Stimulated activated naive B cell treated with anti-CD40 and anti-IgM and Interleukin-4, amounts not matched to agents 10 μg/mL and 1 μg/mL and 100 μg/mL, for 72 hours (primary cell): ENCODE results near the gene CAPG.
A peak's percentile ranks its signal among the peaks of the same experiment; 100 is the strongest.

Source experiments
- ATAC-seq, 2 donors: fragments of 150-1000 bp; cut with Tn5 transposase; replicated peaks; 2 replicates each; pipeline ENCODE4 v1.10.0; 2021; ENCODE audit warnings: moderate library complexity in 1 of 2
- DNase-seq: peaks from one replicate; pipeline ENCODE4 v3.0.0; 2021
- H3K27ac Mint-ChIP-seq: one replicate; pipeline ENCODE4 v1.8.0; 2022; ENCODE audit warnings: mild to moderate bottlenecking, mixed read lengths
- H3K27me3 Mint-ChIP-seq, 2 donors: one replicate each; pipeline ENCODE4 v1.8.0; 2022; ENCODE audit warnings: mixed read lengths in 2 of 2
- H3K36me3 Mint-ChIP-seq, 2 donors: one replicate each; pipeline ENCODE4 v1.8.0; 2022; ENCODE audit warnings: mixed read lengths in 2 of 2, mild to moderate bottlenecking in 1 of 2
- H3K4me1 Mint-ChIP-seq, 2 donors: one replicate each; pipeline ENCODE4 v1.8.0; 2022; ENCODE audit warnings: mixed read lengths in 2 of 2, mild to moderate bottlenecking in 1 of 2
- H3K4me3 Mint-ChIP-seq, 2 donors: one replicate each; pipeline ENCODE4 v1.8.0; 2022; ENCODE audit warnings: mild to moderate bottlenecking in 2 of 2, mixed read lengths in 2 of 2, moderate library complexity in 1 of 2
- H3K9me3 Mint-ChIP-seq, 2 donors: one replicate each; pipeline ENCODE4 v1.8.0; 2022; ENCODE audit warnings: mixed read lengths in 2 of 2, mild to moderate bottlenecking in 1 of 2

CAPG gene

GRCh38 chr2:85400541-85401463 lies 9.4 kb downstream of the CAPG start:
- Mint-ChIP-seq H3K36me3 (peaks cover 46 to 78% of the 10 kb centered on the region in 2 donors), H3K4me1 (peaks cover 20 to 28% of the 10 kb centered on the region in 2 donors), H3K27me3 (no peaks in the 10 kb centered on the region), H3K27ac (no peak overlapping the region), H3K4me3 (no peak overlapping the region), H3K9me3 (peaks cover 3% of the 10 kb centered on the region in 2 donors)
- DNase-seq (no peak), ATAC-seq (no peak)

- Mint-ChIP-seq H3K4me1 (peaks cover 13 to 23% of the 10 kb centered on the region in 2 donors), H3K4me3 (no peak overlapping the region), H3K27me3 (no peaks in the 10 kb centered on the region), H3K9me3 (peaks cover 3% of the 10 kb centered on the region in 2 donors), H3K27ac (no peak overlapping the region), H3K36me3 (peaks cover 47 to 74% of the 10 kb centered on the region in 2 donors)
- DNase-seq (no peak), ATAC-seq (no peak)
These were observed 10.1 kb downstream of the CAPG start for GRCh38 chr2:85400023-85400422.

DNA sequence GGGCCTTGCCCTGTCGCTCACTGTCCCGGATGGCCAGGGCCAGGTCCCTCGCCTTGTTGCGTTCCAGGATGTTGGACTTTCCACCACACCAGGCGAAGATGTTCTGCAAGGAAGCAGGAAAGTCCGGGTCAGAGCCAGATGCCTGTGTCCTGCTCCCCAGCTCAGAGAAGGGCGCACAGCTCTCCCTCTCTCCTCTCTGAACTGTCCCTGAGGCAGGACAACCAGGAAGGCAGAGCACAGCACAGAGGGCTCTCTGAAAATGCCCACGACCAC lies 11.0 kb downstream of the CAPG start:
- Mint-ChIP-seq H3K9me3 (peaks cover 3% of the 10 kb centered on the region in 2 donors), H3K4me1 (peaks cover 15 to 28% of the 10 kb centered on the region in 2 donors), H3K27me3 (no peaks in the 10 kb centered on the region), H3K4me3 (no peak overlapping the region), H3K36me3 (peaks cover 47 to 76% of the 10 kb centered on the region in 2 donors), H3K27ac (peak overlapping the region; percentile 79)
- ATAC-seq (no peak), DNase-seq (no peak)

DNA sequence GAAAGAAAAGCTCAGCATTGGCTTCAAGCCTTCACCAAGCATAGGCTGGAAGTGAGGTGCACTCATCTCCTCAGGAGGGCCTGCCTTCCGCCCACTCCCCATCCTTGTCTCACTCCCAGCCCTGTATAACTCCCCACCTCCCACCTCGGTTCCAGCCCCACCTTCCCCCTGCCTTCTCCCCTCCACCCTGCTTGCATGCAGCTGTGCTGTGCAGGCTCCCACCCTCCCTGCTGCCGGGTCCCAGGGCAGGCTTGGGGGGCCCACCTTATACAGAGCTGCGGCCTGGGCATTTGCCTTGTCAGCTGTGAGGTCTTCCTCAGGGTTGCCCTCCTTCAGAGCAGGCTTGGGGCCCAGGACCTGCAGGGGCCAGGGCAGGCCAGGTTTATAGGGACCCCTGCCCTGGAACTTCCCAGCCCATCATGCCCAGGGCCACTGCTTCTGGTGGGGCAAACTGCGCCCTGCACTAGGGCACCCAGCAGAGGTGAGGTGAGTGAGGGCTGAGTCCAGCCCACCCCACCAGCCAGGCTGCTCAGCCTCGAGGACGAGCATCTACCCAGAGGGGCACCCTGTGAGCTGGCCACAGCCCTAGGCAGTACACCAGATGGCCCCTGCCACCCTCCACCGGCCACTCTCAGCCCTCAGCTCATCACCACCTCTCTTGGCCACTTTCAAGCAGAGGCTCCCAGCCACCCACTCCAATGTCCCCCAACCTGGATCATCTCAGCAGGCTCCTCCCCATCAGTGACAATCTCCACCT lies 11.6 kb downstream of the CAPG start:
- Mint-ChIP-seq H3K4me3 (no peak overlapping the region), H3K4me1 (peaks cover 18 to 28% of the 10 kb centered on the region in 2 donors), H3K27me3 (no peaks in the 10 kb centered on the region), H3K9me3 (peaks cover 3% of the 10 kb centered on the region in 2 donors), H3K27ac (no peak overlapping the region), H3K36me3 (peaks cover 45 to 71% of the 10 kb centered on the region in 2 donors)
- DNase-seq (no peak), ATAC-seq (no peak)

DNA sequence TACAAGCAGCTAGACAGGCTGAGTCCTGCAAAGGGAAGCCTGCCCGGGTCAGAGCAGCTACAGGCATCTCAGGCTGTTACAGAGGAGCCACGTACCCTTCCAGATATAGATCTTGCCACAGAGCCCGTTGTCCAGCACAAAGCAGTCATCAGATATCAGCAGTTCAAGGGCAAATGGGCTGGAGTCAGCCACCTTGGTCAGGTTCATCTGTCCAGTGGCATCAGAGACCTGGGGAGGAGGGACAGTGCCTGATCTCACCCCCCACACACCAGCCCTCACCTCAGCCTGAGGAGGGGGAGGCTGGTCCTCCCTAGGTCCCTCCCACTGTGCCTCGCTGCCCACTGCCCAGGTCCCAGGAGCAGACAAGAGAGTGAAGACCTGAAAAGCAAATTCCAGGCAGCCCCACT lies 12.2 kb downstream of the CAPG start:
- Mint-ChIP-seq H3K27me3 (no peaks in the 10 kb centered on the region), H3K4me1 (peaks cover 22 to 28% of the 10 kb centered on the region in 2 donors)

GRCh38 chr2:85396531-85397470 lies 13.4 kb downstream of the CAPG start:
- no peaks in the 10 kb centered on the region for H3K9me3 Mint-ChIP-seq
- H3K27me3 Mint-ChIP-seq: no peaks in the 10 kb centered on the region
- DNase-seq (no peak), ATAC-seq (no peak)
- peaks cover 20 to 28% of the 10 kb centered on the region in 2 donors for H3K4me1 Mint-ChIP-seq
- H3K27ac Mint-ChIP-seq: peak overlapping the region; percentile 86
- H3K4me3 Mint-ChIP-seq: peak overlapping the region in 1 of 2 donors; percentile 10
- H3K36me3 Mint-ChIP-seq: peaks cover 39 to 59% of the 10 kb centered on the region in 2 donors

More for the DNA sequence above, 12.2 kb downstream of the CAPG start:
- Mint-ChIP-seq H3K27ac (no peak overlapping the region), H3K36me3 (peaks cover 44 to 67% of the 10 kb centered on the region in 2 donors), H3K4me3 (no peak overlapping the region), H3K9me3 (peaks cover 3% of the 10 kb centered on the region in 2 donors)
- ATAC-seq: no peak
- no peak for DNase-seq

GRCh38 chr2:85395912-85396475 lies 14.2 kb downstream of the CAPG start:
- no peaks in the 10 kb centered on the region for H3K9me3 Mint-ChIP-seq

GRCh38 chr2:85394976-85395375 lies 15.2 kb downstream of the CAPG start:
- H3K36me3 Mint-ChIP-seq: peaks cover 35 to 57% of the 10 kb centered on the region in 2 donors
- H3K27me3 Mint-ChIP-seq: no peaks in the 10 kb centered on the region
- ATAC-seq (no peak), DNase-seq (no peak)
- H3K27ac Mint-ChIP-seq: peak overlapping the region; percentile 42
- H3K4me1 Mint-ChIP-seq: peaks cover 24 to 36% of the 10 kb centered on the region in 2 donors
- H3K4me3 Mint-ChIP-seq: no peak overlapping the region
- no peaks in the 10 kb centered on the region for H3K9me3 Mint-ChIP-seq

More at GRCh38 chr2:85395912-85396475, 14.2 kb downstream of the CAPG start:
- DNase-seq (no peak), ATAC-seq (no peak)
- Mint-ChIP-seq H3K36me3 (peaks cover 36 to 60% of the 10 kb centered on the region in 2 donors), H3K4me3 (no peak overlapping the region), H3K27me3 (no peaks in the 10 kb centered on the region), H3K27ac (no peak overlapping the region), H3K4me1 (peaks cover 24 to 34% of the 10 kb centered on the region in 2 donors)

GRCh38 chr2:85394261-85394681 lies 15.9 kb downstream of the CAPG start:
- H3K27me3 Mint-ChIP-seq: no peaks in the 10 kb centered on the region
- peaks cover 37 to 59% of the 10 kb centered on the region in 2 donors for H3K36me3 Mint-ChIP-seq
- no peak for ATAC-seq
- peaks cover 24 to 36% of the 10 kb centered on the region in 2 donors for H3K4me1 Mint-ChIP-seq
- no peak for DNase-seq
- H3K27ac Mint-ChIP-seq: peak overlapping the region; percentile 48
- no peak overlapping the region for H3K4me3 Mint-ChIP-seq
- H3K9me3 Mint-ChIP-seq: no peaks in the 10 kb centered on the region

GRCh38 chr2:85393836-85394235 lies 16.3 kb downstream of the CAPG start:
- no peak for DNase-seq
- H3K4me3 Mint-ChIP-seq: no peak overlapping the region
- peaks cover 36 to 59% of the 10 kb centered on the region in 2 donors for H3K36me3 Mint-ChIP-seq
- H3K9me3 Mint-ChIP-seq: no peaks in the 10 kb centered on the region
- no peak for ATAC-seq
- peaks cover 24 to 36% of the 10 kb centered on the region in 2 donors for H3K4me1 Mint-ChIP-seq
- no peaks in the 10 kb centered on the region for H3K27me3 Mint-ChIP-seq
- peak overlapping the region; percentile 48 for H3K27ac Mint-ChIP-seq

GRCh38 chr2:85390941-85391669 lies 19.1 kb downstream of the CAPG start:
- no peaks in the 10 kb centered on the region for H3K9me3 Mint-ChIP-seq
- DNase-seq: peak; percentile 32
- H3K27ac Mint-ChIP-seq: peak overlapping the region; percentile 81

DNA sequence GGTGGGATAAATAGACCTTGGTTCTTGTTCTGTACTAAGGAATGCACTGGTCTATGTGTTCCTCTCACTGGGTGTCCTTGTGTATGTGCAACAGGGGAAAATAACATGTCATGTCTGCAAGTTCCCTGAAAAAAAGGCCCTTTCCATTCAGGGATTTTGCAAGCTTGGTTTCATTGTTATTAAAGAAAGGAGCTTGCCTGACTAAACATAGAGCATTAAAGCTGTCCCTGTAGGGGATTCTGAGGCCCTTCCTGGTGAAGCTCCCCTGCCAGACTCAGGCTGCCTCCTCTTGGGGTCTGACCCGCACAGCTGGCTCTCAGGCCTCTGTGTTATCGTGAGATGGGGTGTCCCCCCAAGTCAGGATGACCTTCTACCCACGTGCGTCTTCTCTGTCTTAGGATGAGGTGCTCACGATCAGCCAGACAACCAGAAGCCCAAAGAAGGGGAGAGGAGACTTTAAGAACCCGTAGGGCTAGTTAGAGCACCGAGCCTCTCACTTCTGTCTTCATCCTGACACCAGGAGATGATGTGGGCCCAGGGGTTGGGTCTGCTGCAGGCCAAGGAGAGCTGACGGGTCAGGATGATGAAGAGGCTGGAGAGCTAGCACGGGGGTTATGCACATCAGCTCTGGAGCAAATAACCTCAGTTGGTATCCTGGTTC lies 21.2 kb downstream of the CAPG start:
- no peak overlapping the region for H3K4me3 Mint-ChIP-seq
- DNase-seq (no peak), ATAC-seq (no peak)
- H3K4me1 Mint-ChIP-seq: peaks cover 17 to 27% of the 10 kb centered on the region in 2 donors
- H3K27me3 Mint-ChIP-seq: no peaks in the 10 kb centered on the region
- no peaks in the 10 kb centered on the region for H3K9me3 Mint-ChIP-seq
- H3K27ac Mint-ChIP-seq: peak overlapping the region; percentile 56
- H3K36me3 Mint-ChIP-seq: peaks cover 25 to 37% of the 10 kb centered on the region in 2 donors

More at GRCh38 chr2:85390941-85391669, 19.1 kb downstream of the CAPG start:
- H3K4me3 Mint-ChIP-seq: no peak overlapping the region
- H3K36me3 Mint-ChIP-seq: peaks cover 18 to 36% of the 10 kb centered on the region in 2 donors
- ATAC-seq: peak; percentile 54 to 69
- H3K4me1 Mint-ChIP-seq: peaks cover 19 to 36% of the 10 kb centered on the region in 2 donors
- H3K27me3 Mint-ChIP-seq: no peaks in the 10 kb centered on the region
